GM19468 (cell line): ENCODE results near the gene TPCN2.

ENCODE experiments used
- ATAC-seq: cut with Tn5 transposase; IDR thresholded peaks from one replicate; pipeline ENCODE4 v1.9.1; 2021; ENCODE audit warnings: mild to moderate bottlenecking, moderate library complexity, moderate number of reproducible peaks; ENCODE audit not compliant: unreplicated experiment; ENCODE audit errors: extremely low read depth

TPCN2 gene

GRCh38 chr11:69173331-69173730 is 124.6 kb downstream of the TPCN2 start:
- ATAC-seq: no peak

GRCh38 chr11:69173925-69174581 is 125.3 kb downstream of the TPCN2 start:
- ATAC-seq: no peak

- no peak for ATAC-seq
These were observed 126.1 kb downstream of the TPCN2 start for GRCh38 chr11:69174841-69175240.

- no peak for ATAC-seq
These were observed 130.2 kb downstream of the TPCN2 start for GRCh38 chr11:69178819-69179482.

- no peak for ATAC-seq
These were observed 131.5 kb downstream of the TPCN2 start for GRCh38 chr11:69180226-69180625.

GRCh38 chr11:69180726-69181125 is 132.0 kb downstream of the TPCN2 start:
- ATAC-seq: no peak

DNA sequence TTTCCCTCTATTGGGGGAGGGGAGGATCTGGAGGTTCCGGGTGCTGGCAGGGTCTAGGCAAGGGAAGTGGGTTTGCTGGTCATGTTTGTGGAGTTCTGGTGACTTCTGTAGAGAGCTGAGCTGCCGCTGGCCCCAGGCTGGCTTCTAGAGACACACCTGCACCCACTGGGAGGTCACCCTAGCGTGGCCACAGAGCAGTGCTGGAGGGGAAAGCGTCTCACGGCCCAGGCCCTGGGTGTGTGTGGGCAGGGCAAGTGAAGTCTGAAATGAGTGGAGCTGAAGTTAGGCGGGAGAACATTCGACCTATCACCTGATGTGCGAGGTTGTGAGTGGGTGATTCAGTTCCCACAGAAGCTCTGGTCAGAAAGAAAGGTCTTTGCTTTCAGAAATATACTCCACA is 134.9 kb downstream of the TPCN2 start:
- ATAC-seq: no peak
